B cell (primary cell): ENCODE data around the gene THSD7A. TPM values are rescaled to one million over a fixed set of nuclear protein-coding genes. Genes with fewer than 3 reads are reported as not detected.

Experiments used
- ATAC-seq: fragments of 200-7000 bp; cut with Tn5 transposase; one replicate; pipeline ENCODE4 v1.10.0; 2021; ENCODE audit warnings: low read depth, mild to moderate bottlenecking, moderate number of reproducible peaks, moderate library complexity
- CTCF ChIA-PET: fragments of 350-600 bp; sonication (Branson Sonifier 250); formaldehyde crosslinking; loops from one replicate; lab custom pipeline; 2021; ENCODE audit warnings: antibody characterized with exemption, inconsistent platforms; lab: Charles Lee
- POLR2A ChIA-PET: fragments of 350-600 bp; sonication (Branson Sonifier 250); formaldehyde crosslinking; loops from one replicate; lab custom pipeline; 2021; ENCODE audit warnings: antibody characterized with exemption; lab: Charles Lee
- DNase-seq: peaks from one replicate; pipeline ENCODE4 v3.0.0; 2013
- H2AFZ ChIP-seq: 2 replicates; pipeline ENCODE4 v1.6.1; 2012; ENCODE audit warnings: mild to moderate bottlenecking, low read depth, low read length; ENCODE audit not compliant: insufficient read depth, poor library complexity, severe bottlenecking
- H3K27ac ChIP-seq, 2 donors: 1 replicate in 1 of 2; 2 replicates in 1 of 2; pipeline ENCODE4 v1.5.1; 2012 to 2013; ENCODE audit warnings: low read length in 2 of 2, mild to moderate bottlenecking in 2 of 2, moderate library complexity in 1 of 2
- H3K27me3 ChIP-seq, 4 experiments: fragments of 200-600 bp in 1 of 4; sonication (generic) in 1 of 4; replicated peaks in 1 of 4; 1 replicate in 2 of 4; 2 replicates in 2 of 4; pipeline versions ENCODE4 v1.6.1 to v1.7.0; 2013 to 2016; ENCODE audit warnings: low read length in 3 of 4, mild to moderate bottlenecking in 2 of 4, mixed read lengths in 1 of 4, moderate library complexity in 1 of 4; ENCODE audit not compliant: insufficient read depth in 4 of 4, control insufficient read depth in 3 of 4; ENCODE audit errors: control extremely low read depth in 1 of 4
- H3K36me3 ChIP-seq, 2 experiments: replicated peaks in 1 of 2; 1 replicate in 1 of 2; 2 replicates in 1 of 2; pipeline versions ENCODE4 v1.6.1 to v1.7.1; 2013; ENCODE audit warnings: low read length in 1 of 2; ENCODE audit not compliant: insufficient read depth in 2 of 2, control insufficient read depth in 1 of 2; ENCODE audit errors: control extremely low read depth in 1 of 2, extremely low read depth in 1 of 2
- H3K4me1 ChIP-seq, 2 donors: fragments of 200-600 bp in 1 of 2; sonication (generic) in 1 of 2; 1 replicate in 1 of 2; 2 replicates in 1 of 2; pipeline versions ENCODE4 v1.5.1 to v1.6.1; 2013 to 2017; ENCODE audit warnings: low read length in 2 of 2; ENCODE audit not compliant: control insufficient read depth in 2 of 2, insufficient read depth in 2 of 2
- H3K4me2 ChIP-seq: replicated peaks from 2 replicates; pipeline ENCODE3; 2012; ENCODE audit warnings: mild to moderate bottlenecking, low read depth, low read length; ENCODE audit not compliant: poor library complexity, severe bottlenecking
- H3K4me3 ChIP-seq, 5 experiments: fragments of 200-600 bp in 1 of 5; sonication (generic) in 1 of 5; 1 replicate in 3 of 5; 2 replicates in 2 of 5; pipeline versions ENCODE4 v1.5.1 to v1.7.0; 2011 to 2016; ENCODE audit warnings: low read length in 4 of 5, mild to moderate bottlenecking in 4 of 5, low read depth in 2 of 5, control low read depth in 1 of 5, moderate library complexity in 1 of 5; ENCODE audit not compliant: insufficient read depth in 1 of 5; ENCODE audit errors: control extremely low read depth in 1 of 5, extremely low read depth in 1 of 5
- H3K79me2 ChIP-seq: fragments of 200-600 bp; sonication (generic); one replicate; pipeline ENCODE4 v1.6.0; 2016; ENCODE audit warnings: low read length; ENCODE audit not compliant: control insufficient read depth, insufficient read depth
- H3K9ac ChIP-seq: fragments of 200-600 bp; sonication (generic); 2 replicates; pipeline ENCODE4 v1.6.1; 2017; ENCODE audit warnings: mild to moderate bottlenecking, low read length, moderate library complexity
- H3K9me3 ChIP-seq, 3 donors: one replicate each; pipeline versions ENCODE4 v1.6.1 to v1.7.1; 2013; ENCODE audit warnings: low read length in 2 of 3; ENCODE audit not compliant: control insufficient read depth in 2 of 3, insufficient read depth in 1 of 3; ENCODE audit errors: control extremely low read depth in 1 of 3
- H4K20me1 ChIP-seq: 2 replicates; pipeline ENCODE4 v1.6.0; 2012; ENCODE audit warnings: mild to moderate bottlenecking, low read length; ENCODE audit not compliant: insufficient read depth, control insufficient read depth, poor library complexity, severe bottlenecking
- H3K27ac Mint-ChIP-seq: one replicate; pipeline ENCODE4 v1.8.0; 2021; ENCODE audit warnings: mixed read lengths
- H3K27me3 Mint-ChIP-seq: one replicate; pipeline ENCODE4 v1.8.0; 2021; ENCODE audit warnings: mixed read lengths
- H3K4me1 Mint-ChIP-seq: one replicate; pipeline ENCODE4 v1.8.0; 2021; ENCODE audit warnings: mixed read lengths
- H3K4me3 Mint-ChIP-seq: one replicate; pipeline ENCODE4 v1.8.0; 2021; ENCODE audit warnings: mixed read lengths
- H3K9me3 Mint-ChIP-seq: one replicate; pipeline ENCODE4 v1.8.0; 2022; ENCODE audit warnings: mixed read lengths; ENCODE audit not compliant: insufficient read depth
- CTCF ChIP-seq: fragments of 200-600 bp; IDR thresholded peaks from one replicate; pipeline ENCODE4 v1.8.0; 2022; ENCODE audit warnings: antibody characterized with exemption, mild to moderate bottlenecking
- EZH2 ChIP-seq: IDR thresholded peaks from 2 replicates; pipeline ENCODE4 v1.6.1; 2012; ENCODE audit warnings: borderline replicate concordance, low read depth, mild to moderate bottlenecking, moderate library complexity, low read length; ENCODE audit not compliant: insufficient read depth, poor library complexity, severe bottlenecking
- WGBS: methylation state at CpG from one replicate; pipeline ENCODE4 v1.1.5; 2013; ENCODE audit warnings: missing lambda C conversion rate; ENCODE audit not compliant: insufficient coverage; 5-methylcytosine and 5-hydroxymethylcytosine counted together
- intact Hi-C: fragments of 100-400 bp; cut with micrococcal nuclease; formaldehyde crosslinking; loops from one replicate; pipeline ENCODE4 v1.10.0; 2022
- polyA plus RNA-seq: library from polyadenylated mRNA; depleted of rRNA; stranded (reverse); fragments of >200 nt; gene quantifications from 2 replicates; pipeline ENCODE4 v1.2.3, GENCODE V29; 2012
- total RNA-seq, 2 donors: library from RNA; stranded (reverse); fragments of 120-200 nt in 1 of 2; gene quantifications; 1 replicate in 1 of 2; 2 replicates in 1 of 2; pipeline versions ENCODE4 v1.2.3 to v1.2.4, GENCODE V29; 2013 to 2022

THSD7A gene
- total and polyA plus RNA-seq, 2 donors (not counting 1 experiment from before 2014, with no cell fraction given), result not detected

GRCh38 chr7:11747715-11748485 lies 84.1 kb downstream of the THSD7A start:
- no peak overlapping the region for H3K27ac Mint-ChIP-seq
- H3K4me3 ChIP-seq, result no peak overlapping the region
- DNase-seq (no peak), ATAC-seq (no peak)
- no peak overlapping the region for H3K4me2 ChIP-seq
- no peaks in the 10 kb centered on the region for H3K4me1 ChIP-seq
- ChIA-PET POLR2A (no interaction called here), CTCF (no interaction called here)
- no peaks in the 10 kb centered on the region for H3K79me2 ChIP-seq
- H3K9me3 ChIP-seq, result no peaks in the 10 kb centered on the region
- H2AFZ ChIP-seq, result no peak overlapping the region
- no peaks in the 10 kb centered on the region for H3K36me3 ChIP-seq
- no peaks in the 10 kb centered on the region for H3K4me1 Mint-ChIP-seq
- no peaks in the 10 kb centered on the region for H3K27me3 Mint-ChIP-seq
- H3K4me3 Mint-ChIP-seq, result no peak overlapping the region
- H3K27me3 ChIP-seq, result no peaks in the 10 kb centered on the region
- no peak overlapping the region for H3K9ac ChIP-seq
- WGBS, result no CpG with 5 or more reads among the region's 4 CpGs
- intact Hi-C loops, result no loop called here
- no peak overlapping the region for H3K27ac ChIP-seq
- H3K9me3 Mint-ChIP-seq, result no peaks in the 10 kb centered on the region
- no peak for TF ChIP-seq CTCF
- TF ChIP-seq EZH2, result no peak
- H4K20me1 ChIP-seq, result no peaks in the 10 kb centered on the region

- H3K79me2 ChIP-seq, result no peaks in the 10 kb centered on the region
- no peak for ATAC-seq
- no peak overlapping the region for H2AFZ ChIP-seq
- H3K27me3 ChIP-seq, result no peaks in the 10 kb centered on the region
- Mint-ChIP-seq H3K27ac (no peak overlapping the region), H3K9me3 (no peaks in the 10 kb centered on the region), H3K4me1 (no peaks in the 10 kb centered on the region), H3K27me3 (no peaks in the 10 kb centered on the region), H3K4me3 (no peak overlapping the region)
- DNase-seq, result no peak
- no peak overlapping the region for H3K9ac ChIP-seq
- no peaks in the 10 kb centered on the region for H4K20me1 ChIP-seq
- no peaks in the 10 kb centered on the region for H3K36me3 ChIP-seq
- H3K9me3 ChIP-seq, result no peaks in the 10 kb centered on the region
- no peak for TF ChIP-seq EZH2
- TF ChIP-seq CTCF, result no peak
- no peak overlapping the region for H3K4me3 ChIP-seq
- WGBS, result no CpG with 5 or more reads among the region's 1 CpG
- ChIA-PET POLR2A (no interaction called here), CTCF (no interaction called here)
- H3K4me2 ChIP-seq, result no peak overlapping the region
- intact Hi-C loops, result no loop called here
- H3K27ac ChIP-seq, result no peak overlapping the region
- H3K4me1 ChIP-seq, result no peaks in the 10 kb centered on the region
These were observed 85.4 kb downstream of the THSD7A start for GRCh38 chr7:11746591-11746990.
